DOHH2 (cell line): ENCODE data around the gene VEGFD.

ENCODE experiments used
- CTCF ChIP-seq: fragments of 200-600 bp; sonication (generic); IDR thresholded peaks from one replicate; pipeline ENCODE4 v1.5.1; 2014; ENCODE audit warnings: antibody characterized with exemption, mild to moderate bottlenecking, low read depth, low read length; ENCODE audit not compliant: poor library complexity, severe bottlenecking
- EZH2phosphoT487 ChIP-seq: fragments of 200-600 bp; sonication (generic); IDR thresholded peaks from 2 replicates; pipeline ENCODE4 v1.6.1; 2017; ENCODE audit warnings: borderline replicate concordance, mild to moderate bottlenecking, antibody characterized with exemption, low read length, moderate library complexity, mixed read lengths

GRCh38 chrX:15425024-15425423, 40.8 kb upstream of the VEGFD start:
- TF ChIP-seq CTCF (no peak), EZH2phosphoT487 (no peak)
